Astrocyte of the spinal cord (primary cell): Measurements from ENCODE around the gene JDP2.

Experiments
- DNase-seq: peaks from one replicate; pipeline ENCODE4 v3.0.0; 2011; ENCODE audit warnings: low read depth, low spot score
- H3K4me3 ChIP-seq: 2 replicates; pipeline ENCODE4 v1.5.1; 2011; ENCODE audit warnings: low read depth, mild to moderate bottlenecking, low read length, moderate library complexity
- in situ Hi-C: cut with HindIII; loops from 2 replicates; pipeline ENCODE4 v1.10.0; 2017; ENCODE audit warnings: low sequenced_read_pairs
- TF ChIP-seq, protein P1 (sequence below): IDR thresholded peaks from 2 replicates; pipeline ENCODE4 v1.5.1; 2012; ENCODE audit warnings: low read depth, mild to moderate bottlenecking, low read length, inconsistent platforms

JDP2 gene

DNA sequence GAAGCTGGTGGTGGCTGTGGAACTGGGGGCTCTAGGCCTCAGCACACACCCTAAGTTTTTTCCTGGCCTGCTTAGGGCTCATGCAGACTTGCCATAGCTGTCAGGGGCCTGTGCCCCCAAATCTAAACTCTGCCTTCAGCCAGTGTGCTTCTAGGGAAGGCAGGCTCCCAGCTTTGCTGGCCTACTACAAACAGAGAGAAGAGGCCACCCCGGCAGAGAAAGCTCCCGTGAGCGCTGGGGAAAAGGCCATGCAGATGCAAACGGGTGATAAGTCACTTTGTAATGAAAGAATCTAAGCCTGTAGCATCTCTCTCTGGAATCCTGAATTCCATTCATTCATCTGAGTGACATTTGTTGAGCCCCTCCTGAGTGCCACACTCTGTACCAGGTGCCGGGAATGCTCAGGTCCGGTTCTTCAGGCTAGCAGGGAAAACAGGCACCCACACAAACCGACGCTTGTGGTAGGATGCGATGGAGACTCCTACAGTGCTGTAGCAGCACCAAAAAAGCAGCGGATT lies 29.9 kb downstream of the JDP2 start:
- DNase-seq: no peak
- H3K4me3 ChIP-seq: no peak overlapping the region
- TF ChIP-seq, protein P1, sequence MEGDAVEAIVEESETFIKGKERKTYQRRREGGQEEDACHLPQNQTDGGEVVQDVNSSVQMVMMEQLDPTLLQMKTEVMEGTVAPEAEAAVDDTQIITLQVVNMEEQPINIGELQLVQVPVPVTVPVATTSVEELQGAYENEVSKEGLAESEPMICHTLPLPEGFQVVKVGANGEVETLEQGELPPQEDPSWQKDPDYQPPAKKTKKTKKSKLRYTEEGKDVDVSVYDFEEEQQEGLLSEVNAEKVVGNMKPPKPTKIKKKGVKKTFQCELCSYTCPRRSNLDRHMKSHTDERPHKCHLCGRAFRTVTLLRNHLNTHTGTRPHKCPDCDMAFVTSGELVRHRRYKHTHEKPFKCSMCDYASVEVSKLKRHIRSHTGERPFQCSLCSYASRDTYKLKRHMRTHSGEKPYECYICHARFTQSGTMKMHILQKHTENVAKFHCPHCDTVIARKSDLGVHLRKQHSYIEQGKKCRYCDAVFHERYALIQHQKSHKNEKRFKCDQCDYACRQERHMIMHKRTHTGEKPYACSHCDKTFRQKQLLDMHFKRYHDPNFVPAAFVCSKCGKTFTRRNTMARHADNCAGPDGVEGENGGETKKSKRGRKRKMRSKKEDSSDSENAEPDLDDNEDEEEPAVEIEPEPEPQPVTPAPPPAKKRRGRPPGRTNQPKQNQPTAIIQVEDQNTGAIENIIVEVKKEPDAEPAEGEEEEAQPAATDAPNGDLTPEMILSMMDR: no peak
- in situ Hi-C loops: no loop called here

GRCh38 chr14:75458305-75458704 lies 30.5 kb downstream of the JDP2 start:
- TF ChIP-seq, protein P1: no peak
- in situ Hi-C loops: no loop called here
- no peak for DNase-seq
- H3K4me3 ChIP-seq: no peak overlapping the region

GRCh38 chr14:75459099-75459741 lies 31.4 kb downstream of the JDP2 start:
- no peak overlapping the region for H3K4me3 ChIP-seq
- in situ Hi-C loops: no loop called here
- TF ChIP-seq, protein P1: no peak
- DNase-seq: no peak

GRCh38 chr14:75459791-75460190 lies 32.0 kb downstream of the JDP2 start:
- no peak overlapping the region for H3K4me3 ChIP-seq
- TF ChIP-seq, protein P1: no peak
- in situ Hi-C loops: no loop called here
- no peak for DNase-seq

- TF ChIP-seq, protein P1: no peak
- DNase-seq: no peak
- H3K4me3 ChIP-seq: no peak overlapping the region
- in situ Hi-C loops: no loop called here
Observed at GRCh38 chr14:75460394-75460793, 32.6 kb downstream of the JDP2 start.

- DNase-seq: no peak
- TF ChIP-seq, protein P1: no peak
- in situ Hi-C loops: no loop called here
- H3K4me3 ChIP-seq: no peak overlapping the region
Observed at GRCh38 chr14:75461303-75461702, 33.5 kb downstream of the JDP2 start.
